A549 treated with Hydrocortisone at 1 μM for 4 hours (cell line): ENCODE results near the gene B4GALNT1. TPM values are rescaled to one million over a fixed set of nuclear protein-coding genes. Genes with fewer than 3 reads are reported as not detected.

Experiments
- total RNA-seq: library from RNA; stranded (reverse); fragments of 200-300 nt; extraction: Qiagen RNA extraction; gene quantifications from 5 replicates; pipeline ENCODE4 v1.2.3, GENCODE V29; 2022

The B4GALNT1 gene
- 38.5 to 45.9 TPM (median 42.8 TPM) in 5 replicates for total RNA-seq

DNA sequence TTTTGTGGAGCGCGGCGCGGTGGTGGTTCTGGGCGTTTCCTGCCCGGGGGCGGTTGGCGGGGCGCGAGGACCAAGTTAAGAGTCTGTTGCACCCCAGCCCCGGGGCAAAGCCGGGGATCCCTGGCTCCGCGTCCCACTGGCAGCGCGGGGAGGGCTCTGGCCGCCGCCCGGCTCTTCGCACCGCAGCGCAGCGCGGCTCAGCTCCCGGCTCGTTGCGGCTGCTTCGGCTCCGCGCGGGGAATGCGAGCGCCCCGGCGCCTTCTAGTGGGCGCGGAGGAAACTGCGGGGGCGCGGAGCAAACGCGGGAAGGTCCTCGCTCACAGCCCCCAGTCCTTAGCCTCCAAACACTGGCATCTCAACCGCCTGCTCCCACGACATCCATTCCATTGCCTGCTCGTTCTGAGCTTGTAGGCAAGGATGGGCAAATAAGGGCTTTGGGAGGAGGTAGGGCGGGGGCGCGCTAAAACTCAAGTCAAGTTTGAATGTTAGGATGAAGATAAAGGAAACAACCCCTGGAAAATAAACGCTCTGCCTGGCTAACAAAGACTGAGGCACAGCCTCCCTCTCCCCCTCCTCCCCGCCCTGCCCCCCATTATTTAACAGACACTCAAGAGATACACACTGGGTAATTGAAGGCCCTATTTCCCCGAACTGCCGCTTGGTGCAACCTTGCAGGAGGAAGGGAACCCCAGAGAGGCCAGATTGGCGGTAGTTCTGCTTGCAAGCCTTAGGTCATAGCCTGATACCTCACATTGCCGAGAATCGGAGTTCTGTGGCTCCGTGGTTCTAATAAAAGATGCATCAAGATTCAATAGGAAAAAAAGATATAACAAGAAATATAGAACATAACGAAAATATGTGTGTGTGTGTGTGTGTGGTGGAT is at the start of gene B4GALNT1:
Gene B4GALNT1 (minus strand): TSS at position 244 of the 883 bp plus-strand sequence. CDS start 1,069 bp downstream, outside the sequence.

DNA sequence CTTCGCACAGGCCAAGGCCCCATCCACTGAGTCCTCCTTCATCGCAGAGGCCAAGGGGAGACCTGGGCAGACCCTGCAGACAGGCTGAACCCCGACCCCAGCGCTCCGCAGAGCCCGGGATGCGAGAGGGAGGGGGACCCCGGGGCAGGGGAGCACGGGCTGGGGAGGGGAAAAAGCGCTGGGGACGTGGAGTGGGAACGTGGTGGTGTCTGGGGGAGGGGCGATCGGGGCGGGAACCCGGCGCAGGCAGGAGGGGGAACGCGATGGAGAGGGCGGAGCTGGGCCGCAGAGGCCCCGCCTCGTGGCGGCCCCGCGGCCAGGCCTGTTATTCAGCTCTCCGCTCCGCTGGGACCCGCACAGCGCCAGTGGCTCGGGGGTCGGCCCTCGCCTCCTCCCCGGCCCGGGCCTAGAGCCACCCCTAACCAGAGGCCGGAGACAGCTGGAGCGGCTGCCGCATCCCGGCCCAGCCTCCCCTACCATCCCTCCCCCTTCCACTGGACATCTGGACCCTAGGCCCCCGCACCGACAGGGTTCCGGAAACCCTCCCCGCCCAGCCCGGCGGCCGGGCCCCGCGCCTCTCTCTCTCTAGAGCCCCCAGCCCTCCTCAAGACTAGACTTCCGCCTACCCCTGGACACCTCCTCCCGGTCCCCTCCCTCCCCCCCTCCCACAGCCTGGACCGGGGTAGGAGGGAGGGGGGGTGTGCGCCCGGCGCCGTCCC is 21.7 kb downstream of the B4GALNT1 start, which contains the start of gene ARHGEF25:
Gene ARHGEF25 (plus strand): TSS at position 328 of the 719 bp plus-strand sequence. CDS start 460 bp downstream, outside the sequence.

DNA sequence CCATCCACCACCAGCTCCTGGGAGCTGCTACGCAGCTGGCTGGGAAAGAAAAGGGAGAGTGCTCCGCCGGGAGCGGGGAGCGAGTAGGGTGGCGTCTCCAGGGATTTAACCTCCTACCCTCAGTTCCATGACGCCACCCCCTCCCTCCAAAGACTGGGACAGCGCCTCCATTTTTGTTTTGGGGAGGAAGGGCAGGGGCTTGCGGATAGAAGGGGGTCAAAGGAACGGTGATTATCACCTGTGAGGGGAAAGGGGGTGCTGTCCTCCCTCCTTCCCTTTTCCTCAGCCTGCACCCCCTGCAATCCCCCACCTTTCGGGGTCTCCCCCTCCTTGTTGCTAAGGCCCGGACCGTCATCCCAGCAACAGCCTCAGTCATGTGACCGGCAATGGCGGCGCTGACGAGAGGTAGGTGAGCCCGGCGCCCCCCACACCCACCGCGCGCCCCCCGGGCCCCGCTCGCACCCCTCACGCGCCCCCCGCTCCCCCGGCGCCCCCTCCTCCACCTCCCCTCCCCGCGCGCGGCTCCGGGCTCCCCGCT is 28.5 kb downstream of the B4GALNT1 start, which contains the start of gene DTX3:
Gene DTX3 (plus strand): TSS at position 371 of the 538 bp plus-strand sequence. CDS start 1,694 bp downstream, outside the sequence.

DNA sequence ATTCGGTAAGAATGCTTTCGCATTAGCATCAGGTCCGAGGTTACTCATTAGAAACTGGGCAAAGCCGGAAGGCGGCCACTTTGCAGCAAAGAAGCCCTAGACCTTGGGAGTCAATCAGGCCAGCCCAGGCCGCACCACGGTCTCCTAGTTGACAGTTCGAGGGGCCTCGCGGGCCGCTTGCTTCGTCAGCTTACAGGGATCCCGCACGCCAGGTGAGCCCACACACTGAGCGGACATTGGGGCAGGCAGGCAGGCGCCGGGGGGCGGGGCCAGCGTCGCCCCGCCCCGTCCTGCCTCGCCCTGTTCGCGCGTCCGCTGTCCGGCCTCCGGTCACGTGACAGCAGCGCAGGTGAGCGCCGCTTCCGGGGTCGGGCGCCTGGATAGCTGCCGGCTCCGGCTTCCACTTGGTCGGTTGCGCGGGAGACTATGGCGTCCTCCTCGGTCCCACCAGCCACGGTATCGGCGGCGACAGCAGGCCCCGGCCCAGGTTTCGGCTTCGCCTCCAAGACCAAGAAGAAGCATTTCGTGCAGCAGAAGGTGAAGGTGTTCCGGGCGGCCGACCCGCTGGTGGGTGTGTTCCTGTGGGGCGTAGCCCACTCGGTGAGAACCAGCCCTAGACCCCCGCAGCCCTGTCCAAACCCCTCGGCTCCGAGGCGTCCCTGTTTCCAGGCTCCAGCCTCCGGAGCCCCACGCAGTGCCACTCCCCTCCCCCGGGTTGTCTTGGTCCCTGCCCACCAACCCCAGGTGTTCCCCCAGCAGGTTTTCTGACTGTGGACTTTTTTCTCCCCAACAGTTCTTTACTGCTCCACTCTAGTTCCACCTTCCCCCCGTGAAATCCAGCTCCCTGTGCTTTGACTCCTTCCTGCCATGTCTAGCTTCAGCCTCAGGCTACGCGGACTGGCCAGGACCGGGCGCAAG is 41.9 kb downstream of the B4GALNT1 start, which contains the start of gene PIP4K2C:
Gene PIP4K2C (plus strand): TSS at position 329 of the 918 bp plus-strand sequence. CDS start 98 bp downstream, at position 427.

Other genes starting within 250 kb of the B4GALNT1 start
- 7.6 to 9.8 TPM (median 8.0 TPM) in 5 replicates for gene R3HDM2, start 202.2 kb downstream of the B4GALNT1 start, total RNA-seq
- 0.05 TPM in 1 of 5 replicates, not detected in the others for gene INHBC, start 198.4 kb downstream of the B4GALNT1 start, total RNA-seq
- gene INHBE, start 177.9 kb downstream of the B4GALNT1 start, total RNA-seq = 0.05 to 0.09 TPM in 2 of 5 replicates, not detected in the others
- gene GLI1, start 173.4 kb downstream of the B4GALNT1 start, total RNA-seq = 4.5 to 6.2 TPM (median 5.6 TPM) in 5 replicates
- gene ARHGAP9, start 153.3 kb downstream of the B4GALNT1 start, total RNA-seq = 0.17 to 0.62 TPM (median 0.38 TPM) in 5 replicates
- 125 to 280 TPM (median 129 TPM) in 5 replicates for gene MARS1, start 145.1 kb downstream of the B4GALNT1 start, total RNA-seq
- gene DDIT3, start 112.7 kb downstream of the B4GALNT1 start, total RNA-seq = 23.0 to 31.1 TPM (median 26.3 TPM) in 5 replicates
- 20.1 to 28.9 TPM (median 27.2 TPM) in 5 replicates for gene MBD6, start 110.4 kb downstream of the B4GALNT1 start, total RNA-seq
- gene DCTN2, start 86.0 kb downstream of the B4GALNT1 start, total RNA-seq = 115 to 190 TPM (median 121 TPM) in 5 replicates
- gene KIF5A, start 83.2 kb downstream of the B4GALNT1 start, total RNA-seq = 0.17 to 0.23 TPM (median 0.18 TPM) in 5 replicates
- 38.4 to 53.3 TPM (median 39.1 TPM) in 5 replicates for gene PIP4K2C, start 42.0 kb downstream of the B4GALNT1 start, total RNA-seq
- gene DTX3, start 28.4 kb downstream of the B4GALNT1 start, total RNA-seq = 16.2 to 18.9 TPM (median 18.6 TPM) in 5 replicates
- gene ARHGEF25, start 21.8 kb downstream of the B4GALNT1 start, total RNA-seq = 4.2 to 6.7 TPM (median 5.7 TPM) in 5 replicates
- 110 to 134 TPM (median 114 TPM) in 5 replicates for gene OS9, start 60.9 kb upstream of the B4GALNT1 start, total RNA-seq
- gene AGAP2, start 105.5 kb upstream of the B4GALNT1 start, total RNA-seq = 0.09 to 0.23 TPM (median 0.12 TPM) in 5 replicates
- gene TSPAN31, start 111.8 kb upstream of the B4GALNT1 start, total RNA-seq = 15.6 to 23.5 TPM (median 17.6 TPM) in 5 replicates
- 235 to 292 TPM (median 248 TPM) in 5 replicates for gene CDK4, start 119.1 kb upstream of the B4GALNT1 start, total RNA-seq
- 6.4 to 8.5 TPM (median 8.3 TPM) in 5 replicates for gene MARCHF9, start 121.9 kb upstream of the B4GALNT1 start, total RNA-seq
- 2.0 to 3.3 TPM (median 2.2 TPM) in 5 replicates for gene CYP27B1, start 133.9 kb upstream of the B4GALNT1 start, total RNA-seq
- 45.7 to 51.1 TPM (median 49.3 TPM) in 5 replicates for gene METTL1, start 138.9 kb upstream of the B4GALNT1 start, total RNA-seq
- gene EEF1AKMT3, start 139.4 kb upstream of the B4GALNT1 start, total RNA-seq = 4.0 to 6.5 TPM (median 5.0 TPM) in 5 replicates
- 63.4 to 77.1 TPM (median 70.8 TPM) in 5 replicates for gene TSFM, start 149.6 kb upstream of the B4GALNT1 start, total RNA-seq
- gene AVIL, start 185.5 kb upstream of the B4GALNT1 start, total RNA-seq = 0.21 to 1.0 TPM (median 0.44 TPM) in 5 replicates
- gene CTDSP2, start 213.5 kb upstream of the B4GALNT1 start, total RNA-seq = 41.9 to 54.2 TPM (median 48.0 TPM) in 5 replicates